ENCODE data around the gene HPCAL1.

DNA sequence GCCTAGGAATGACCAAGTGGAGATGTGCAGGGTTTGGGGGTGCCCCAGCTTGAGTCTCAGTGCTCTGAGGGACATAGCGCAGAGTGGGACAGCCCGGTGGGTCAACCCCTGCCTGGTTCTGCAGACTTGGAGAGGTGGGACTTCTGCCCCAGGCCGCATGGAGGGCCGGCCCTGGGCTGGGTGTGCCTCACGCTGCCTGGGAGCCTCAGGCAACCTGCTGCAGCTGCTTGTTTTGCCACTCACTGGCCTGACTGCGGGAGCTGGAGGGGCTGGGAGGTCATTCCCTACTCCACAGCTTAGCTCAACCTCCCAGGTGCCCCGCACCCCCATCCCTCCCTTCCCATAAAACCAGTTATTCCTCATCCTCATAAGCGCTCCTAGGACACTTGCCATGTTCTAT is 112.3 kb downstream of the HPCAL1 start:
- TF ChIP-seq, protein P1, sequence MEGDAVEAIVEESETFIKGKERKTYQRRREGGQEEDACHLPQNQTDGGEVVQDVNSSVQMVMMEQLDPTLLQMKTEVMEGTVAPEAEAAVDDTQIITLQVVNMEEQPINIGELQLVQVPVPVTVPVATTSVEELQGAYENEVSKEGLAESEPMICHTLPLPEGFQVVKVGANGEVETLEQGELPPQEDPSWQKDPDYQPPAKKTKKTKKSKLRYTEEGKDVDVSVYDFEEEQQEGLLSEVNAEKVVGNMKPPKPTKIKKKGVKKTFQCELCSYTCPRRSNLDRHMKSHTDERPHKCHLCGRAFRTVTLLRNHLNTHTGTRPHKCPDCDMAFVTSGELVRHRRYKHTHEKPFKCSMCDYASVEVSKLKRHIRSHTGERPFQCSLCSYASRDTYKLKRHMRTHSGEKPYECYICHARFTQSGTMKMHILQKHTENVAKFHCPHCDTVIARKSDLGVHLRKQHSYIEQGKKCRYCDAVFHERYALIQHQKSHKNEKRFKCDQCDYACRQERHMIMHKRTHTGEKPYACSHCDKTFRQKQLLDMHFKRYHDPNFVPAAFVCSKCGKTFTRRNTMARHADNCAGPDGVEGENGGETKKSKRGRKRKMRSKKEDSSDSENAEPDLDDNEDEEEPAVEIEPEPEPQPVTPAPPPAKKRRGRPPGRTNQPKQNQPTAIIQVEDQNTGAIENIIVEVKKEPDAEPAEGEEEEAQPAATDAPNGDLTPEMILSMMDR (IDR thresholded peaks at IDR 0.05), result no peak
- no peak for TF ChIP-seq POLR2A (IDR thresholded peaks at IDR 0.05)

Data from right lobe of liver (tissue), 4 donors.